H1 (cell line): ENCODE measurements around the gene KRTAP10-8.

Source experiments
- CBX5 ChIP-seq: fragments of 300-800, 300-1000 bp; sonication (generic); IDR thresholded peaks from 2 replicates; pipeline ENCODE4 v1.7.1; 2016; ENCODE audit warnings: antibody characterized with exemption, low read length, low read depth
- HDAC6 ChIP-seq: IDR thresholded peaks from one replicate; pipeline ENCODE4 v1.7.1; 2012; ENCODE audit warnings: low read depth, mild to moderate bottlenecking, inconsistent platforms, low read length, moderate library complexity
- JUN ChIP-seq: IDR thresholded peaks from 2 replicates; pipeline ENCODE4 v1.6.1; 2011; ENCODE audit warnings: low read depth, mild to moderate bottlenecking, improper control_type of control experiment, low read length
- POLR2AphosphoS5 ChIP-seq: IDR thresholded peaks from 2 replicates; pipeline ENCODE4 v1.6.1; 2011; ENCODE audit warnings: low read depth, low read length
- SIRT6 ChIP-seq: IDR thresholded peaks from one replicate; pipeline ENCODE4 v1.7.1; 2012; ENCODE audit warnings: low read length, inconsistent platforms
- SIX5 ChIP-seq: IDR thresholded peaks from 2 replicates; pipeline ENCODE4 v1.6.1; 2011; ENCODE audit warnings: mild to moderate bottlenecking, low read depth, low read length
- TCF12 ChIP-seq: IDR thresholded peaks from 2 replicates; pipeline ENCODE4 v1.6.1; 2011; ENCODE audit warnings: low read depth, mild to moderate bottlenecking, low read length
- TF ChIP-seq, protein P1 (sequence below), 3 experiments: IDR thresholded peaks; 1 replicate in 2 of 3; 2 replicates in 1 of 3; pipeline versions ENCODE4 v1.5.1 to v1.6.1; 2011; ENCODE audit warnings: low read length in 3 of 3, mild to moderate bottlenecking in 3 of 3, inconsistent platforms in 2 of 3, low read depth in 1 of 3, moderate library complexity in 1 of 3; ENCODE audit not compliant: insufficient read depth in 1 of 3; ENCODE audit errors: control extremely low read depth in 1 of 3
- TF ChIP-seq, protein P2 (sequence below): IDR thresholded peaks from 2 replicates; pipeline ENCODE4 v1.6.1; 2012; ENCODE audit warnings: inconsistent platforms

DNA sequence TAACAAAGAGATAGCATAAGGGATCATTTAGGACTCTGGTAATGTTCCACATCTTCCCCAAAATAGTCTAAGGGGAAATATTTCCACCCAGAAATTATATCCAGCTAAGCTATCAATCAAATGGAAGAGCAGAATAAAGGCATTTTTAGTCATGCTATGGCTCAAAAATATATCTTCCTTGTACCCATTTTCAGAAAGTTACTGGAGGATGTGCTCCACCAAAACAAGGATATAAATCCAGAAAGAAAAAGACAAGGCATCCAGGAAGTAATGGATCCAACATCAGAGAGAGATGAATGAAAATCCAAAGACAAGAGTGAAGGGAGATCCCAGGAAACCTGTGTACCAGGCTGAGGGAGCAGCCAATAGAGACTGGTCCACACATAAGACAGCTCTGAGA lies 2.7 kb upstream of the KRTAP10-8 start:
- TF ChIP-seq POLR2AphosphoS5: no peak
- TF ChIP-seq HDAC6: no peak
- TF ChIP-seq, protein P1, sequence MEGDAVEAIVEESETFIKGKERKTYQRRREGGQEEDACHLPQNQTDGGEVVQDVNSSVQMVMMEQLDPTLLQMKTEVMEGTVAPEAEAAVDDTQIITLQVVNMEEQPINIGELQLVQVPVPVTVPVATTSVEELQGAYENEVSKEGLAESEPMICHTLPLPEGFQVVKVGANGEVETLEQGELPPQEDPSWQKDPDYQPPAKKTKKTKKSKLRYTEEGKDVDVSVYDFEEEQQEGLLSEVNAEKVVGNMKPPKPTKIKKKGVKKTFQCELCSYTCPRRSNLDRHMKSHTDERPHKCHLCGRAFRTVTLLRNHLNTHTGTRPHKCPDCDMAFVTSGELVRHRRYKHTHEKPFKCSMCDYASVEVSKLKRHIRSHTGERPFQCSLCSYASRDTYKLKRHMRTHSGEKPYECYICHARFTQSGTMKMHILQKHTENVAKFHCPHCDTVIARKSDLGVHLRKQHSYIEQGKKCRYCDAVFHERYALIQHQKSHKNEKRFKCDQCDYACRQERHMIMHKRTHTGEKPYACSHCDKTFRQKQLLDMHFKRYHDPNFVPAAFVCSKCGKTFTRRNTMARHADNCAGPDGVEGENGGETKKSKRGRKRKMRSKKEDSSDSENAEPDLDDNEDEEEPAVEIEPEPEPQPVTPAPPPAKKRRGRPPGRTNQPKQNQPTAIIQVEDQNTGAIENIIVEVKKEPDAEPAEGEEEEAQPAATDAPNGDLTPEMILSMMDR (IDR thresholded peaks at IDR 0.05; ENCODE audit: control extremely low read depth in 1 of 3, insufficient read depth in 1 of 3, low read depth in 1 of 3, low read length in 3 of 3): no peak
- no peak for TF ChIP-seq SIX5
- TF ChIP-seq TCF12: no peak
- TF ChIP-seq, protein P2, sequence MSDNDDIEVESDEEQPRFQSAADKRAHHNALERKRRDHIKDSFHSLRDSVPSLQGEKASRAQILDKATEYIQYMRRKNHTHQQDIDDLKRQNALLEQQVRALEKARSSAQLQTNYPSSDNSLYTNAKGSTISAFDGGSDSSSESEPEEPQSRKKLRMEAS: no peak
- no peak for TF ChIP-seq CBX5
- no peak for TF ChIP-seq SIRT6
- TF ChIP-seq JUN: no peak
